Measurements from ENCODE around the gene LIPC.

LIPC gene

GRCh38 chr15:58561321-58561720 lies 129.5 kb downstream of the LIPC start:
- no peak for DNase-seq

DNA sequence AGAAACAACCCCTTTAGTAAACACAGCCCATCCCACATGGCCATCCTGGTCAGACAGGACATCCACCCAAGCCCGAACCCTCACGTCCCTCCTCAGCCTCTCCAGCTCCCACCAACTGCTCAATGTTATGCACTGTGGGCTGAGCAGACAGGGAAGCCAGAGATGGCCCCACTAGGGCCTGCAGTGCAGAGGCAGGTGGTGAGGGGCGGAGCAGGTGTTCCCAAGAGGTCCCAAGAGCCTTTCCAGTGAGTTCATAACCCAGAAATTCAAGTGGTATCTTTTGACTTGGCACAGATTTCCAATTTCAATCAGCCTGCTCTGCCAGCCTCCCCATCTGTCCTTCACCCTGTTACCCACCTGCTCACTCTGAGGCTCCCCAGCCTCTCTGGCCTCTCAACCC lies 130.3 kb downstream of the LIPC start:
- peak; percentile 100 for DNase-seq

GRCh38 chr15:58564981-58565380 lies 133.2 kb downstream of the LIPC start:
- DNase-seq, result peak; percentile 98 to 100

GRCh38 chr15:58565619-58566018 lies 133.8 kb downstream of the LIPC start:
- DNase-seq, result no peak

DNA sequence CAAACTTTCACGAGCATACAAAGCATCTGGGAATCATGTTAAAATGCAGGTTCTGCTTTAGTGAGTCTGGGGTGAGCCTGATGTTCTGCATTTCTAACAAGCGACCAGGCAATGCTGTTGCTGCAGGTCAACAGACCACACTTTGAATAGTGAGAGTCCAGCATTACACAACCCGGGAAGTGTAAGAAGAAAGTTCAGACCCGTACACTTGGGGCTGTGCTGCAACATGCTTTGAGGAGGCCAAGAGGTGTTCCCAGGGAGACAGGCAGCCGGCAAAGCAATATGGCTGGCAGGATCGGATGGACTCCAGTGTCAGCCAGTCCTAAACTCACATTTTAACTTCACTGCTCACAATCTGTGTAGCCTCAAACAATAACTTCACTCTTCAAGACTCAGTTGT lies 134.2 kb downstream of the LIPC start:
- DNase-seq, result no peak

- peak in 1 of 2 experiments; percentile 65 for DNase-seq
Measured at GRCh38 chr15:58568157-58568571, 136.4 kb downstream of the LIPC start.

GRCh38 chr15:58569455-58569854 lies 137.7 kb downstream of the LIPC start:
- DNase-seq, result peak in 1 of 2 experiments; percentile 17

DNA sequence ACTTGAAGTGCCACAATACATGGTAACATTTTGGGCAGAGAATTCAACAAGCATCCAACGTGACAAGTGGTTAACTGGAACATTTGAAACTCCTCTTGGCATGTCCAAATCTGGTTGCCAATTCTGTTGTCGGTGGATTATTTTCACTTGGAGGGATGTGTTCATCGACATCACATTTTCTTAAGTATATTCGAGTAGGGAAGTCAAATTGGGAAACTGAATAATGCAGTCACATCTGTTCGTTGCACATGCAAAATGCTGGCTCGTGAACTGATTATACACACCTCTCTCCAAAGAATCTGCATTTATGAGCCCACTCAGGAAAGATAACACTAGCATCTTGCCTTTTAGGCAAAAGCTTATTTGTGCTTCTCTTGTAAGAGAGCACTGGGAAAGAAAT lies 139.7 kb downstream of the LIPC start:
- DNase-seq, result peak in 1 of 2 experiments; percentile 16

DNA sequence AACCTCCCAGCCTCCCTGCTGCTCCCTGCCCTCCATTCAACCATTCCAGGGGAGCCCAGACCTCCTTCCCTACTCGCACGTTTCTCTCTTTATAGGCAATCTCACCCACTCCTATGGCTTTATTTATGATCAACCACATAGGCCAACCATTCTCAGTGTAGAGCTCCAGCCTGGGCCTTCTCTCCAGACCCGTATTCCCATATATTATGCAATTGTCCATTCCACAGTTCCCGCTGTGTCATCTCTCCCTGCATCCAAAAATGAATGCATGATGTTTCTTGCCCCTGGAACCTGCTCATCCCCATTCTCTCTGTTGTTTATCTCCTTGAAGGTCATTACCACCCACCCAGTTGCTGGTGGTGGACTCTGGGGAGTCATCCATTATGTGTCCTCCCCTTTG lies 140.7 kb downstream of the LIPC start:
- DNase-seq, result no peak

DNA sequence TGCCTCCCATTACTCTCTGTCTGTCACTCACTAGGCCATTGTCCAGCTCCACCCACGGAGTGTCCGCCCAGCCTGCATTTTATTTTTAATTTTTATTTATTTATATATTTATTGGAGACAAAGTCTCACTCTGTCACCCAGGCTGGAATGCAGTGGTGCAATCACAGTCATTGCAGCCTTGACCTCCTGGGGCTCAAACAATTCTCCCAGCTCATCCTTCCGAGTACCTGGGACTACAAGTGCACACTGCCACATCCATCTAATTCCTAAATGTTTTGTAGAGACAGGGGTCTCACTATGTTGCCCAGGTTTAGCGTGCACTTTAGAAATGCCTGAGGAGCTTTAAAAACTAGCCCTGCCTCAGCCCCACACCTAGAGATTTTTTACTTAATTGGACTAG lies 141.5 kb downstream of the LIPC start:
- no peak for DNase-seq

DNA sequence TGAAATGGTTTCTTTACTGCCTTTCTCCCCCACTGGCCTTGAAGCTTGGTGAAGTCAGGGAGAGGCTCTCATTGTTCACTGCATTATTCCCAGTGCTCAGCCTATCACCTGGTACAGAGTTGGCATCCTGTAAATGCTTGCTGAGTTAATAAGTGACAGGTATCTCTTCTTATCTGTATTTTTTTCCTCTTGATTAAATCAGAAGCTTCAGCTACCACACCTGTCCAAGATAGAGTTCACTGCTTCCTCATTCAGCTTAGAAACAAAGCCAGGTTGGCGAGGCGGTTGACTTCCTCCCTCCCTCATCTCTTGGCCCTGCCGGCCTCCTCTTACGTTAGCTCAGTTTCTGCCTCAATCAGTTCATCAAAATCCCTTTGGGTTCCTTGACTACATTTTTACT lies 142.8 kb downstream of the LIPC start:
- no peak for DNase-seq

DNA sequence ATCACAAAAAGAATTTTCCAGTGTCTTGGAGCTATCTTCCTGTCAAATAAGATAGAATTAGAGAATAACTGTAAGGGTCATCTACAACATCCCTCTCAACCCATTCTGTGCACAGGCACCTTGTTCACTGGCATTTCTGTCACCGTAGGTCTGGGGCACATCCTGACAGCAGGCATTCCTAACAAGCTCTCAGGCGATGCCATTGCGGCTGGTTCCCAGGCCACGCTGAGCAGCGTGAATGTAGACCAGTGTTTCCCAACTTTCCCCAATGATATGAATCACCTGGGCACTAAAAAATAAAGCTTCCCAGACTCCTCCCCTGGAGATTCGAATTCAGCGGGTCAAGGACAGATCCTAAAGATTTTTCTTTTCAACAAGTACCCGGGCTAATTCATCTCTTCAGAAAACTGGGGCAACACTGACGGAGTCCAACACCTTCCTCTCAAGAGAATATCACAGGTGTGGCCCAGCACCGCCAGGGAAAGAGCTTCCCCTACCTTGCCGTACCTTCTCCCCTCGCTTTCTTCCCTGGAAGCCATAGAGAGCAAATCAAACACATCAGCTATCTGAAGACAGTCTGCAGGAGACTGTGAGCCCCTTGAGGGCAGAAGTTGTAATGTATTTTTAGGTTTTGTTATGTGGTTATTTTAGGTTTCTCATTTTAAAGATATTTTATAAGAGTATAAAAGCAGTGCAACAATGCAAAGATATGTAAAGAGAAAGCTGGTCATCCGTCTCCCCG lies 143.4 kb downstream of the LIPC start:
- no peak for DNase-seq

- DNase-seq, result no peak
Measured at GRCh38 chr15:58576657-58577056, 144.9 kb downstream of the LIPC start.

DNA sequence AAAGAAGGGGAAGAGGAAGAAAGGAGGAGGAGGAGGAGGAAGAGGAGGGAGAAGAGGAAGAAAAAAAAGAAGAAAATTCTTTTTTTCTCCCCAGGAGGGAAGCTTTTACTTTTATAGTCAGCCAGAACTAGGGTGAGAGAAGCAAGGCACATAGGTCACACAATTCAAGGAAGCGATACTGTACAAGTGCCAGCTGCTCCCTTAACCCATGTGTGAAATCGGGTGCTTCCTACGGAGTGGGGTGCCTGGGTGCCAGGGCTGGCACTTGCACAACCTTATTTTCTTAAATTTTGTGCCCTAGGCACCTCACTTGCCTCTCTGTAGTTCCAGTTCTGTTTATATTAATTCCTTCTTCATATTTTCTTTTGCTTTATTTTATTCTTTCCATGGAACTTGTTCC lies 150.4 kb downstream of the LIPC start:
- DNase-seq, result no peak

DNA sequence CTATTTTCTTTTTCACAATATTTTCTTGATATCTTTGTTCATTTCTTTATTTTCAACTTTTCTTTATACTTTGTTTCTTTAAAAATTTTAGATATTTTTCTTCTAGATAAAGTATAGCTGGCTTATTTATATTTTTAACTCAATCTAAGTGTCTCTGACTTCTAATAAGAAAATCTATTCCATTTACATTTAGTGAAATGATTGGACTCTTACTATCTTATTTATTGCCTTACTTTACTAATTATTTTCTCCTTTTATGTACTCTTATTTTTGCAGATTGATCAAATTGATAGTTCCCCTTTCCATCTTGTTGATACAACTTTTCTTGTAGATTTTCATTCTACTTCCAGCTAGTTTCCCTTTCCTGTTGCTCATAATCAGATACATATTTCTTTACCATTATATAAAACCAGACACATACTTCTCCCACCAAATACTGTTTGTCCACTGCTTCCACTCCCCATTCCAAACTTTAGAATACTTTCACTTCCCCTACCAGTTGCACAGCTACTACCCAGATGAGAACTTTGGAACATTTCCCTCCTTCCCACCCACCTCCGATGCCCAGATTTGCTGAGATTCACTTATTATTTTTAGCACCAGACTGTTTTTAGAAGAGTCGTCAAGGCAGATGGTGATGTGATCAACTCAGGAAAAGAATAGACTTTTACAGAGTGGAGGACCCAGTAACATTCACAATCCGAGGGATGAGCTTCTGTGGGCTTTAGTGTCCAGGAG lies 151.5 kb downstream of the LIPC start:
- DNase-seq, result no peak

GRCh38 chr15:58584789-58585461 lies 153.1 kb downstream of the LIPC start:
- DNase-seq, result no peak

GRCh38 chr15:58585693-58586443 lies 154.1 kb downstream of the LIPC start:
- peak; percentile 90 to 98 for DNase-seq

DNA sequence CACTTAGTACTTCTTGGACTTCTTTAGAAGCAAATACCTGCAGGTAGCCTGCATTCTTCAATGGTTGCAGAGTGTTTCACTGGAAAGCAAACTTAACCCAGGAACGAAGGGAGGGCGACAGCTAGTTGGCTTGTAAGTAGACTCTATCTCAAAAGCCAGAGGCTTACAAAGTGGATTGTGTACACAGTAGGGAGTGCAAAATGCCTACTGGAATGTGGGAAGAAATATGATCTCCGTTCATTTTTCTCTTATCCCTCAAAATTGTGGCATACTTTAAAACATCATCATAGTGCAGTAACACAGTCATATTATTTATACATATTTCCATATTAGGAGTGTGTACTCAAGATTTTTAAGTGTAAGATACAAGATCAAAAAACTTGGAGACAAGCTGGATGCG lies 155.7 kb downstream of the LIPC start:
- no peak for DNase-seq

GRCh38 chr15:58588096-58588495 lies 156.3 kb downstream of the LIPC start:
- peak; percentile 15 to 55 for DNase-seq

- no peak for DNase-seq
Measured at GRCh38 chr15:58589047-58589446, 157.3 kb downstream of the LIPC start.

- DNase-seq, result no peak
Measured at GRCh38 chr15:58590236-58590635, 158.4 kb downstream of the LIPC start.

GRCh38 chr15:58590926-58591325 lies 159.1 kb downstream of the LIPC start:
- DNase-seq, result peak in 1 of 2 experiments; percentile 84

- no peak for DNase-seq
Measured at GRCh38 chr15:58593870-58594269, 162.1 kb downstream of the LIPC start.

Data from NCI-H524 (cell line).